ENCODE results near the gene GAREM1.

GRCh38 chr18:32478317-32478716 lies 7.6 kb upstream of the GAREM1 start:
- TF ChIP-seq EZH2 (IDR thresholded peaks at IDR 0.05; ENCODE audit: borderline replicate concordance, low read length), result no peak
- TF ChIP-seq CTCF (conservative IDR thresholded peaks at IDR 0.05 in 1 of 2, IDR thresholded peaks at IDR 0.05 in 1 of 2; ENCODE audit: extremely low read depth in 1 of 2, insufficient read depth in 1 of 2, low read depth in 1 of 2, low read length in 2 of 2), result no peak

All from mammary epithelial cell (primary cell).